Measurements from ENCODE around the gene TRPM6.

The TRPM6 gene

GRCh38 chr9:74859786-74860185 lies 27.9 kb downstream of the TRPM6 start:
- Histone ChIP-seq H3F3A (ENCODE audit: insufficient read depth, low read length) (no peaks in the 10 kb centered on the region), H3K79me2 (ENCODE audit: low read length) (no peaks in the 10 kb centered on the region), H3K9me3 (replicated peaks; ENCODE audit: insufficient read depth, low read length) (no peaks in the 10 kb centered on the region), H4K20me1 (ENCODE audit: insufficient read depth, low read length) (no peaks in the 10 kb centered on the region), H3K9ac (ENCODE audit: low read length) (no peak overlapping the region), H3K27ac (ENCODE audit: low read length) (no peak overlapping the region), H3K9me2 (replicated peaks; ENCODE audit: insufficient read depth, low read length) (no peaks in the 10 kb centered on the region), H3K36me3 (replicated peaks; ENCODE audit: insufficient read depth, low read length) (no peaks in the 10 kb centered on the region), H3K27me3 (replicated peaks; ENCODE audit: insufficient read depth, low read length) (no peaks in the 10 kb centered on the region), H2AFZ (ENCODE audit: low read length) (no peak overlapping the region), H3K4me3 (ENCODE audit: low read length) (no peak overlapping the region), H3K4me1 (ENCODE audit: low read length) (no peaks in the 10 kb centered on the region), H3K4me2 (ENCODE audit: low read depth, low read length) (no peak overlapping the region)
- DNase-seq, result no peak
- TF ChIP-seq EZH2 (optimal IDR thresholded peaks at IDR 0.05; ENCODE audit: low read depth, low read length), result no peak
- TF ChIP-seq CTCF (IDR thresholded peaks at IDR 0.05; ENCODE audit: low read length), result no peak

GRCh38 chr9:74858751-74859414 lies 28.8 kb downstream of the TRPM6 start:
- TF ChIP-seq EZH2phosphoT487 (IDR thresholded peaks at IDR 0.05; ENCODE audit: low read length), result no peak
- Histone ChIP-seq H3K9me3 (replicated peaks; ENCODE audit: insufficient read depth, low read length) (no peaks in the 10 kb centered on the region), H3K4me1 (ENCODE audit: low read length) (no peaks in the 10 kb centered on the region)

GRCh38 chr9:74856989-74857388 lies 30.7 kb downstream of the TRPM6 start:
- no peak overlapping the region for H2AFZ ChIP-seq (ENCODE audit: low read length)

More at GRCh38 chr9:74858751-74859414, 28.8 kb downstream of the TRPM6 start:
- Histone ChIP-seq H3K9me2 (replicated peaks; ENCODE audit: insufficient read depth, low read length) (no peaks in the 10 kb centered on the region), H3K27me3 (replicated peaks; ENCODE audit: insufficient read depth, low read length) (no peaks in the 10 kb centered on the region), H3K36me3 (replicated peaks; ENCODE audit: insufficient read depth, low read length) (no peaks in the 10 kb centered on the region), H3K9ac (ENCODE audit: low read length) (no peak overlapping the region), H3K27ac (ENCODE audit: low read length) (no peak overlapping the region), H3F3A (ENCODE audit: insufficient read depth, low read length) (no peaks in the 10 kb centered on the region), H4K20me1 (ENCODE audit: insufficient read depth, low read length) (no peaks in the 10 kb centered on the region), H2AFZ (ENCODE audit: low read length) (no peak overlapping the region), H3K4me2 (ENCODE audit: low read depth, low read length) (no peak overlapping the region), H3K79me2 (ENCODE audit: low read length) (no peaks in the 10 kb centered on the region), H3K4me3 (ENCODE audit: low read length) (no peak overlapping the region)
- no peak for DNase-seq

More at GRCh38 chr9:74856989-74857388, 30.7 kb downstream of the TRPM6 start:
- TF ChIP-seq CTCF (IDR thresholded peaks at IDR 0.05; ENCODE audit: low read length), result no peak
- TF ChIP-seq EZH2phosphoT487 (IDR thresholded peaks at IDR 0.05; ENCODE audit: low read length), result no peak
- no peak for TF ChIP-seq EZH2 (optimal IDR thresholded peaks at IDR 0.05; ENCODE audit: low read depth, low read length)
- Histone ChIP-seq H3K27me3 (replicated peaks; ENCODE audit: insufficient read depth, low read length) (no peaks in the 10 kb centered on the region), H4K20me1 (ENCODE audit: insufficient read depth, low read length) (no peaks in the 10 kb centered on the region), H3K4me1 (ENCODE audit: low read length) (no peaks in the 10 kb centered on the region), H3K27ac (ENCODE audit: low read length) (no peak overlapping the region), H3K9me3 (replicated peaks; ENCODE audit: insufficient read depth, low read length) (no peaks in the 10 kb centered on the region), H3K9me2 (replicated peaks; ENCODE audit: insufficient read depth, low read length) (no peaks in the 10 kb centered on the region), H3F3A (ENCODE audit: insufficient read depth, low read length) (no peaks in the 10 kb centered on the region), H3K79me2 (ENCODE audit: low read length) (no peaks in the 10 kb centered on the region), H3K36me3 (replicated peaks; ENCODE audit: insufficient read depth, low read length) (no peaks in the 10 kb centered on the region), H3K4me2 (ENCODE audit: low read depth, low read length) (no peak overlapping the region), H3K9ac (ENCODE audit: low read length) (no peak overlapping the region), H3K4me3 (ENCODE audit: low read length) (no peak overlapping the region)
- no peak for DNase-seq
